ENCODE data around the gene RPH3AL.

GRCh38 chr17:326010-326621 lies 26.5 kb downstream of the RPH3AL start:
- TF ChIP-seq, protein P1, sequence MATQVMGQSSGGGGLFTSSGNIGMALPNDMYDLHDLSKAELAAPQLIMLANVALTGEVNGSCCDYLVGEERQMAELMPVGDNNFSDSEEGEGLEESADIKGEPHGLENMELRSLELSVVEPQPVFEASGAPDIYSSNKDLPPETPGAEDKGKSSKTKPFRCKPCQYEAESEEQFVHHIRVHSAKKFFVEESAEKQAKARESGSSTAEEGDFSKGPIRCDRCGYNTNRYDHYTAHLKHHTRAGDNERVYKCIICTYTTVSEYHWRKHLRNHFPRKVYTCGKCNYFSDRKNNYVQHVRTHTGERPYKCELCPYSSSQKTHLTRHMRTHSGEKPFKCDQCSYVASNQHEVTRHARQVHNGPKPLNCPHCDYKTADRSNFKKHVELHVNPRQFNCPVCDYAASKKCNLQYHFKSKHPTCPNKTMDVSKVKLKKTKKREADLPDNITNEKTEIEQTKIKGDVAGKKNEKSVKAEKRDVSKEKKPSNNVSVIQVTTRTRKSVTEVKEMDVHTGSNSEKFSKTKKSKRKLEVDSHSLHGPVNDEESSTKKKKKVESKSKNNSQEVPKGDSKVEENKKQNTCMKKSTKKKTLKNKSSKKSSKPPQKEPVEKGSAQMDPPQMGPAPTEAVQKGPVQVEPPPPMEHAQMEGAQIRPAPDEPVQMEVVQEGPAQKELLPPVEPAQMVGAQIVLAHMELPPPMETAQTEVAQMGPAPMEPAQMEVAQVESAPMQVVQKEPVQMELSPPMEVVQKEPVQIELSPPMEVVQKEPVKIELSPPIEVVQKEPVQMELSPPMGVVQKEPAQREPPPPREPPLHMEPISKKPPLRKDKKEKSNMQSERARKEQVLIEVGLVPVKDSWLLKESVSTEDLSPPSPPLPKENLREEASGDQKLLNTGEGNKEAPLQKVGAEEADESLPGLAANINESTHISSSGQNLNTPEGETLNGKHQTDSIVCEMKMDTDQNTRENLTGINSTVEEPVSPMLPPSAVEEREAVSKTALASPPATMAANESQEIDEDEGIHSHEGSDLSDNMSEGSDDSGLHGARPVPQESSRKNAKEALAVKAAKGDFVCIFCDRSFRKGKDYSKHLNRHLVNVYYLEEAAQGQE (IDR thresholded peaks at IDR 0.05; ENCODE audit: borderline replicate concordance), result no peak
- TF ChIP-seq, protein P2, sequence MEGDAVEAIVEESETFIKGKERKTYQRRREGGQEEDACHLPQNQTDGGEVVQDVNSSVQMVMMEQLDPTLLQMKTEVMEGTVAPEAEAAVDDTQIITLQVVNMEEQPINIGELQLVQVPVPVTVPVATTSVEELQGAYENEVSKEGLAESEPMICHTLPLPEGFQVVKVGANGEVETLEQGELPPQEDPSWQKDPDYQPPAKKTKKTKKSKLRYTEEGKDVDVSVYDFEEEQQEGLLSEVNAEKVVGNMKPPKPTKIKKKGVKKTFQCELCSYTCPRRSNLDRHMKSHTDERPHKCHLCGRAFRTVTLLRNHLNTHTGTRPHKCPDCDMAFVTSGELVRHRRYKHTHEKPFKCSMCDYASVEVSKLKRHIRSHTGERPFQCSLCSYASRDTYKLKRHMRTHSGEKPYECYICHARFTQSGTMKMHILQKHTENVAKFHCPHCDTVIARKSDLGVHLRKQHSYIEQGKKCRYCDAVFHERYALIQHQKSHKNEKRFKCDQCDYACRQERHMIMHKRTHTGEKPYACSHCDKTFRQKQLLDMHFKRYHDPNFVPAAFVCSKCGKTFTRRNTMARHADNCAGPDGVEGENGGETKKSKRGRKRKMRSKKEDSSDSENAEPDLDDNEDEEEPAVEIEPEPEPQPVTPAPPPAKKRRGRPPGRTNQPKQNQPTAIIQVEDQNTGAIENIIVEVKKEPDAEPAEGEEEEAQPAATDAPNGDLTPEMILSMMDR (IDR thresholded peaks at IDR 0.05; ENCODE audit: poor library complexity, severe bottlenecking), result no peak
- no peak for TF ChIP-seq EZH2 (IDR thresholded peaks at IDR 0.05; ENCODE audit: borderline replicate concordance, insufficient read depth, low read length, poor library complexity, severe bottlenecking)

All from neural cell (in vitro differentiated cells).